Measurements from ENCODE around the gene LRPAP1. TPM values are rescaled to one million over a fixed set of nuclear protein-coding genes. Genes with fewer than 3 reads are reported as not detected.

Gene LRPAP1
- total RNA-seq, 4 donors from 2014 or later: 88.5 to 201 (median 174) TPM

GRCh38 chr4:3500634-3501101 lies 31.6 kb downstream of the LRPAP1 start:
- no peak for DNase-seq (ENCODE audit: extremely low spot score)
- Histone ChIP-seq H3K27ac (replicated peaks in 1 of 4) (no peak overlapping the region), H3K4me1 (peaks cover 12 to 17% (median 14%) of the 10 kb centered on the region in 4 donors), H3K4me3 (no peak overlapping the region), H3K36me3 (peaks cover 12 to 62% (median 34%) of the 10 kb centered on the region in 4 donors), H3K27me3 (peaks cover 0 to 16% (median 2%) of the 10 kb centered on the region in 4 donors), H3K9me3 (no peaks in the 10 kb centered on the region)
- TF ChIP-seq EP300 (IDR thresholded peaks at IDR 0.05) (no peak), CTCF (IDR thresholded peaks at IDR 0.05) (no peak), POLR2AphosphoS5 (IDR thresholded peaks at IDR 0.05) (no peak), POLR2A (IDR thresholded peaks at IDR 0.05; ENCODE audit: low read depth) (no peak)
- intact Hi-C loops (cut with DNase I): no loop called here
- WGBS: 94% methylated on average over 17 of the region's 29 CpGs

- H3K27ac ChIP-seq (replicated peaks in 1 of 4): no peak overlapping the region
- H3K4me1 ChIP-seq: peaks cover 12 to 17% (median 14%) of the 10 kb centered on the region in 4 donors
- DNase-seq (ENCODE audit: extremely low spot score): no peak
- 96% methylated on average over 13 of the region's 17 CpGs for WGBS
- H3K27me3 ChIP-seq: peaks cover 0 to 22% (median 2%) of the 10 kb centered on the region in 4 donors
- peaks cover 10 to 56% (median 29%) of the 10 kb centered on the region in 4 donors for H3K36me3 ChIP-seq
- TF ChIP-seq EP300 (IDR thresholded peaks at IDR 0.05) (no peak), CTCF (IDR thresholded peaks at IDR 0.05) (no peak)
- no peak overlapping the region for H3K4me3 ChIP-seq
- no peaks in the 10 kb centered on the region for H3K9me3 ChIP-seq
- intact Hi-C loops (cut with DNase I): no loop called here
Observed at GRCh38 chr4:3500111-3500510, 32.1 kb downstream of the LRPAP1 start.

DNA sequence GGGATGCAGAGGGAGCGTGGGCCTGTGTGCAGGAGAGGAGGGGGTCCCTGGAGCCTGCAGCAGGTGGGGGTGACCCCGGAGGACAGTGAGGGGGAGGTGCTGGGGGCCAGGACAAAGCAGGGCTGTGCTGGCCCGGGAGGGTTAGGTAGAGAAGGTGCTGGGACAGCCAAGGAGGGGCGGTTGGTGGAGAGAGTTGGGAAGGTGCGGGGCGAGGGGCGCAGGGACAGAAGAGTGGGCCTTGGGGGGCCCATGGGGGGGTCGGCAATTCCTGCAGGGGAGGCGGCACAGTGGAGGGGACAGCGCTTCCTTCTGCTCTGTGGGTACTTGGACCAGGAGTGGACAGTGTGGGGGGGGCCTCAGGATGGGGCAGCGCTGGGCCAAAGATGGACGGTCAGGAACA lies 32.5 kb downstream of the LRPAP1 start:
- Histone ChIP-seq H3K4me1 (peaks cover 12 to 17% (median 14%) of the 10 kb centered on the region in 4 donors), H3K27ac (replicated peaks in 1 of 4) (no peak overlapping the region), H3K36me3 (peaks cover 10 to 52% (median 25%) of the 10 kb centered on the region in 4 donors), H3K27me3 (peaks cover 0 to 26% (median 2%) of the 10 kb centered on the region in 4 donors), H3K9me3 (no peaks in the 10 kb centered on the region), H3K4me3 (no peak overlapping the region)
- WGBS: 92% methylated on average over 12 of the region's 12 CpGs
- intact Hi-C loops (cut with DNase I): no loop called here
- TF ChIP-seq POLR2A (IDR thresholded peaks at IDR 0.05; ENCODE audit: low read depth) (no peak), EP300 (IDR thresholded peaks at IDR 0.05) (no peak), POLR2AphosphoS5 (IDR thresholded peaks at IDR 0.05) (no peak), CTCF (IDR thresholded peaks at IDR 0.05) (no peak)
- DNase-seq (ENCODE audit: extremely low spot score): no peak

- Histone ChIP-seq H3K9me3 (no peaks in the 10 kb centered on the region), H3K36me3 (peaks cover 10 to 47% (median 25%) of the 10 kb centered on the region in 4 donors), H3K27ac (replicated peaks in 1 of 4) (no peak overlapping the region), H3K27me3 (peaks cover 0 to 33% (median 2%) of the 10 kb centered on the region in 4 donors), H3K4me1 (peaks cover 13 to 21% (median 19%) of the 10 kb centered on the region in 4 donors), H3K4me3 (no peak overlapping the region)
- intact Hi-C loops (cut with DNase I): no loop called here
- no peak for DNase-seq (ENCODE audit: extremely low spot score)
- TF ChIP-seq POLR2A (IDR thresholded peaks at IDR 0.05; ENCODE audit: low read depth) (no peak), EP300 (IDR thresholded peaks at IDR 0.05) (no peak), POLR2AphosphoS5 (IDR thresholded peaks at IDR 0.05) (no peak), CTCF (IDR thresholded peaks at IDR 0.05) (no peak)
- WGBS: 77% methylated on average over 6 of the region's 20 CpGs
Observed at GRCh38 chr4:3498901-3499510, 33.2 kb downstream of the LRPAP1 start.

All from esophagus muscularis mucosa (tissue), 4 donors.